Stomach (tissue), 4 donors: ENCODE results near the gene PPIF.

Source experiments
- EP300 ChIP-seq: sonication (generic); formaldehyde crosslinking; IDR thresholded peaks from one replicate; pipeline ENCODE4 v1.6.1; 2017; ENCODE audit warnings: antibody characterized with exemption
- POLR2A ChIP-seq, 4 donors: fragments of 450-650 bp; IDR thresholded peaks; one replicate each; pipeline ENCODE4 v1.6.1; 2016; ENCODE audit warnings: antibody characterized with exemption in 4 of 4, control low read depth in 2 of 4, mild to moderate bottlenecking in 1 of 4, moderate library complexity in 1 of 4
- TF ChIP-seq, protein P1 (sequence below), 7 experiments: fragments of 450-650 bp in 4 of 7; fragments of 200-600 bp in 3 of 7; sonication (generic) in 3 of 7; IDR thresholded peaks; one replicate each; pipeline ENCODE4 v1.5.1; 2016 to 2019; ENCODE audit warnings: antibody characterized with exemption in 7 of 7, control low read depth in 2 of 7, mild to moderate bottlenecking in 1 of 7

DNA sequence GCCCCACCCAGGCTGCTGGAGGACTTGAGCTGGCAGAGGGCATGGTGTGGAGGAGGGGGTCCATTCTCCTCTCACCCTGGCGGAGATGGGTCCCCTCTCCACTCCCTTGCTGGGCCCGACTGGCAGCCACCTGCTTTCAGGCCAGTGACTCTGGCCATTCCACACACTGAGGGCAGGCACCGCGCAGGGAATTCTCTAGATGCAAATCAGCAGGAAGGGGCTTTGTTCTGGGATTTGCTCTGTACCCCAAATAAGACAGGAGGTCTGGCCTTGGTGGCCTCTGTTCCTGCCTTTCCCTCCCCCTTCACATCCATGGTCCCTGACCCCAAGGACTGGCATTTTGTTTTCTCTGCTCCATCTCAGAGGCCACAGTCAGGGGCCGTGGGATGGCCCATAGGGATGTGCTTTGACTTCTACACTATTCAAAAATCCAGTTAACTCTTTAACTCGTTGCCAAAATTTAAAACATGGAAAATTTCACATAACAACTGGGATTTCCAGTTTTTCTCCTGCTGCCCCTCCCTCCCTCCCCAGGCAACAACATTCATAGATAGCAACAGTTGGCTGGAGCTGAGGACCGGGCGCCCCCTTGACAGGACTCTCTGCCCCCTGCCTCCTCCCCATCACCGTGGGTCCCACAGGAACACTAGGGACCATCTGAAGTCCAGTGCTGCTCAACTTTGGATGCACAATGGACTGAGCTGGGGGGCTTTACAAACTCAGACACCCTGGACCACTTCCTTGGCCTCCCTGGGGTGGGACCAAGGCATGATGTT, 33.9 kb downstream of the PPIF start:
- TF ChIP-seq, protein P1, sequence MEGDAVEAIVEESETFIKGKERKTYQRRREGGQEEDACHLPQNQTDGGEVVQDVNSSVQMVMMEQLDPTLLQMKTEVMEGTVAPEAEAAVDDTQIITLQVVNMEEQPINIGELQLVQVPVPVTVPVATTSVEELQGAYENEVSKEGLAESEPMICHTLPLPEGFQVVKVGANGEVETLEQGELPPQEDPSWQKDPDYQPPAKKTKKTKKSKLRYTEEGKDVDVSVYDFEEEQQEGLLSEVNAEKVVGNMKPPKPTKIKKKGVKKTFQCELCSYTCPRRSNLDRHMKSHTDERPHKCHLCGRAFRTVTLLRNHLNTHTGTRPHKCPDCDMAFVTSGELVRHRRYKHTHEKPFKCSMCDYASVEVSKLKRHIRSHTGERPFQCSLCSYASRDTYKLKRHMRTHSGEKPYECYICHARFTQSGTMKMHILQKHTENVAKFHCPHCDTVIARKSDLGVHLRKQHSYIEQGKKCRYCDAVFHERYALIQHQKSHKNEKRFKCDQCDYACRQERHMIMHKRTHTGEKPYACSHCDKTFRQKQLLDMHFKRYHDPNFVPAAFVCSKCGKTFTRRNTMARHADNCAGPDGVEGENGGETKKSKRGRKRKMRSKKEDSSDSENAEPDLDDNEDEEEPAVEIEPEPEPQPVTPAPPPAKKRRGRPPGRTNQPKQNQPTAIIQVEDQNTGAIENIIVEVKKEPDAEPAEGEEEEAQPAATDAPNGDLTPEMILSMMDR (IDR thresholded peaks at IDR 0.05) = no peak
- TF ChIP-seq EP300 (no peak), POLR2A (IDR thresholded peaks at IDR 0.05) (no peak)
